SIG-M5 (cell line): ENCODE measurements around the gene SKP2.
"Not testable (repeated sequence)": the region's sequence is repeated elsewhere in the genome, so short reads cannot be mapped to it uniquely, and the experiment has no call there.

Experiments used
- DNase-seq: peaks from one replicate; lab custom pipeline; 2025; lab: John Stamatoyannopoulos, UW

SKP2 gene

GRCh38 chr5:36156619-36157018, 4.7 kb downstream of the SKP2 start:
- DNase-seq, result no peak

GRCh38 chr5:36158144-36158543, 6.2 kb downstream of the SKP2 start:
- no peak for DNase-seq

GRCh38 chr5:36160617-36161016, 8.7 kb downstream of the SKP2 start:
- no peak for DNase-seq

GRCh38 chr5:36161361-36161760, 9.4 kb downstream of the SKP2 start:
- no peak for DNase-seq

GRCh38 chr5:36162810-36163486, 11.0 kb downstream of the SKP2 start:
- DNase-seq, result no peak

GRCh38 chr5:36164461-36164860, 12.6 kb downstream of the SKP2 start:
- no peak for DNase-seq

GRCh38 chr5:36168737-36169136, 16.8 kb downstream of the SKP2 start:
- no peak for DNase-seq

GRCh38 chr5:36170832-36171424, 19.0 kb downstream of the SKP2 start:
- no peak for DNase-seq

- no peak for DNase-seq
These were observed 20.7 kb downstream of the SKP2 start for GRCh38 chr5:36172599-36172998.

- no peak for DNase-seq
These were observed 21.5 kb downstream of the SKP2 start for GRCh38 chr5:36173426-36173825.

GRCh38 chr5:36174119-36174518, 22.2 kb downstream of the SKP2 start:
- DNase-seq, result no peak

GRCh38 chr5:36175043-36175442, 23.1 kb downstream of the SKP2 start:
- no peak for DNase-seq

- DNase-seq, result no peak
These were observed 25.2 kb downstream of the SKP2 start for GRCh38 chr5:36177154-36177553.

- no peak for DNase-seq
These were observed 26.0 kb downstream of the SKP2 start for GRCh38 chr5:36177715-36178523.

- DNase-seq, result no peak
These were observed 26.6 kb downstream of the SKP2 start for GRCh38 chr5:36178524-36178890.

- DNase-seq, result no peak
These were observed 28.0 kb downstream of the SKP2 start for GRCh38 chr5:36179950-36180349.

GRCh38 chr5:36180556-36181350, 28.8 kb downstream of the SKP2 start:
- no peak for DNase-seq

- DNase-seq, result no peak
These were observed 29.9 kb downstream of the SKP2 start for GRCh38 chr5:36181774-36182173.

- DNase-seq, result not testable (repeated sequence)
These were observed 32.5 kb downstream of the SKP2 start for GRCh38 chr5:36184408-36184807.

- no peak for DNase-seq
These were observed 41.8 kb downstream of the SKP2 start for GRCh38 chr5:36193746-36194145.

GRCh38 chr5:36198281-36198680, 46.4 kb downstream of the SKP2 start:
- DNase-seq, result no peak

- not testable (repeated sequence) for DNase-seq
These were observed 46.9 kb downstream of the SKP2 start for GRCh38 chr5:36198783-36199182.
